Measurements from ENCODE around the gene BABAM2.

DNA sequence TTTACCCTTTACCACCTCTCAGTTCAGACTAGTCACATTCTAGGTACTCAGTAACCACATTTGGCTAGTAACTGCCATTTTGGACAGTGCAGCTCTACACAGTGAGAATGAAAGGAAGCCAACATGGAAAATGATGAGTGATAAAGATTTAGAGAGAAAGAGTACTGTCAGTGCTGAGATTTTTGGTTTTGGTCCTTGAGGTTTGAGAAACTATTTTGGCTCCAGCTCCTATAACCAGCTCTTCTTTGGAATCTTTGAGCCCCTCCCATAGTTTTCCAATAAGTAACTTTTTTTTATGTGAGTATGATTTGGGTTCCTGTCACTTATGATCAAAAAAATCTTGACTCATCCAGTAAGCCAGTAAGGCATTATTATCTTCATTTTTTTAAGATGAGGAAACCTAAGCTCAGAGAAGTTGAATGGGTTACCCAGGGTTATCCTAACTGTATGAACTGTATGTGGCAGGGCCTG is 173.0 kb downstream of the BABAM2 start:
- TF ChIP-seq, protein P1, sequence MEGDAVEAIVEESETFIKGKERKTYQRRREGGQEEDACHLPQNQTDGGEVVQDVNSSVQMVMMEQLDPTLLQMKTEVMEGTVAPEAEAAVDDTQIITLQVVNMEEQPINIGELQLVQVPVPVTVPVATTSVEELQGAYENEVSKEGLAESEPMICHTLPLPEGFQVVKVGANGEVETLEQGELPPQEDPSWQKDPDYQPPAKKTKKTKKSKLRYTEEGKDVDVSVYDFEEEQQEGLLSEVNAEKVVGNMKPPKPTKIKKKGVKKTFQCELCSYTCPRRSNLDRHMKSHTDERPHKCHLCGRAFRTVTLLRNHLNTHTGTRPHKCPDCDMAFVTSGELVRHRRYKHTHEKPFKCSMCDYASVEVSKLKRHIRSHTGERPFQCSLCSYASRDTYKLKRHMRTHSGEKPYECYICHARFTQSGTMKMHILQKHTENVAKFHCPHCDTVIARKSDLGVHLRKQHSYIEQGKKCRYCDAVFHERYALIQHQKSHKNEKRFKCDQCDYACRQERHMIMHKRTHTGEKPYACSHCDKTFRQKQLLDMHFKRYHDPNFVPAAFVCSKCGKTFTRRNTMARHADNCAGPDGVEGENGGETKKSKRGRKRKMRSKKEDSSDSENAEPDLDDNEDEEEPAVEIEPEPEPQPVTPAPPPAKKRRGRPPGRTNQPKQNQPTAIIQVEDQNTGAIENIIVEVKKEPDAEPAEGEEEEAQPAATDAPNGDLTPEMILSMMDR (IDR thresholded peaks at IDR 0.05) = no peak
- TF ChIP-seq POLR2AphosphoS5 (IDR thresholded peaks at IDR 0.05; ENCODE audit: insufficient read depth in 1 of 2, low read depth in 1 of 2) = no peak

All from vagina (tissue), 2 donors.